Measurements from ENCODE around the gene SOST.

SOST gene

GRCh38 chr17:43737722-43738121 lies 20.9 kb downstream of the SOST start:
- H3K9me2 ChIP-seq (replicated peaks; ENCODE audit: insufficient read depth, low read length), result no peaks in the 10 kb centered on the region
- no peaks in the 10 kb centered on the region for H3F3A ChIP-seq (ENCODE audit: insufficient read depth)
- H3K27ac ChIP-seq (ENCODE audit: low read depth, low read length), result no peak overlapping the region
- no peak overlapping the region for H3K9ac ChIP-seq (ENCODE audit: low read length)
- no peak overlapping the region for H3K4me3 ChIP-seq (ENCODE audit: insufficient read depth, low read length, poor library complexity, severe bottlenecking)
- no peaks in the 10 kb centered on the region for H3K9me3 ChIP-seq (ENCODE audit: insufficient read depth, low read length)
- H3K79me2 ChIP-seq (ENCODE audit: insufficient read depth, low read length), result no peaks in the 10 kb centered on the region
- no peaks in the 10 kb centered on the region for H3K36me3 ChIP-seq (ENCODE audit: low read length)
- no peaks in the 10 kb centered on the region for H3K27me3 ChIP-seq (ENCODE audit: low read length)
- no peak overlapping the region for H2AFZ ChIP-seq (ENCODE audit: low read depth, low read length, severe bottlenecking)
- H3K4me2 ChIP-seq (ENCODE audit: low read depth, low read length, poor library complexity, severe bottlenecking), result no peak overlapping the region
- TF ChIP-seq, protein P1, sequence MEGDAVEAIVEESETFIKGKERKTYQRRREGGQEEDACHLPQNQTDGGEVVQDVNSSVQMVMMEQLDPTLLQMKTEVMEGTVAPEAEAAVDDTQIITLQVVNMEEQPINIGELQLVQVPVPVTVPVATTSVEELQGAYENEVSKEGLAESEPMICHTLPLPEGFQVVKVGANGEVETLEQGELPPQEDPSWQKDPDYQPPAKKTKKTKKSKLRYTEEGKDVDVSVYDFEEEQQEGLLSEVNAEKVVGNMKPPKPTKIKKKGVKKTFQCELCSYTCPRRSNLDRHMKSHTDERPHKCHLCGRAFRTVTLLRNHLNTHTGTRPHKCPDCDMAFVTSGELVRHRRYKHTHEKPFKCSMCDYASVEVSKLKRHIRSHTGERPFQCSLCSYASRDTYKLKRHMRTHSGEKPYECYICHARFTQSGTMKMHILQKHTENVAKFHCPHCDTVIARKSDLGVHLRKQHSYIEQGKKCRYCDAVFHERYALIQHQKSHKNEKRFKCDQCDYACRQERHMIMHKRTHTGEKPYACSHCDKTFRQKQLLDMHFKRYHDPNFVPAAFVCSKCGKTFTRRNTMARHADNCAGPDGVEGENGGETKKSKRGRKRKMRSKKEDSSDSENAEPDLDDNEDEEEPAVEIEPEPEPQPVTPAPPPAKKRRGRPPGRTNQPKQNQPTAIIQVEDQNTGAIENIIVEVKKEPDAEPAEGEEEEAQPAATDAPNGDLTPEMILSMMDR (IDR thresholded peaks at IDR 0.05; ENCODE audit: insufficient read depth, low read length, poor library complexity, severe bottlenecking), result no peak
- no peaks in the 10 kb centered on the region for H4K20me1 ChIP-seq (ENCODE audit: low read depth, low read length)

- Histone ChIP-seq H3K9ac (ENCODE audit: low read length) (no peak overlapping the region), H3F3A (ENCODE audit: insufficient read depth) (no peaks in the 10 kb centered on the region), H3K9me2 (replicated peaks; ENCODE audit: insufficient read depth, low read length) (no peaks in the 10 kb centered on the region), H3K4me2 (ENCODE audit: low read depth, low read length, poor library complexity, severe bottlenecking) (no peak overlapping the region), H3K79me2 (ENCODE audit: insufficient read depth, low read length) (no peaks in the 10 kb centered on the region), H3K27ac (ENCODE audit: low read depth, low read length) (no peak overlapping the region), H3K9me3 (ENCODE audit: insufficient read depth, low read length) (no peaks in the 10 kb centered on the region), H2AFZ (ENCODE audit: low read depth, low read length, severe bottlenecking) (no peak overlapping the region), H3K36me3 (ENCODE audit: low read length) (no peaks in the 10 kb centered on the region), H3K4me3 (ENCODE audit: insufficient read depth, low read length, poor library complexity, severe bottlenecking) (no peak overlapping the region), H4K20me1 (ENCODE audit: low read depth, low read length) (no peaks in the 10 kb centered on the region), H3K27me3 (ENCODE audit: low read length) (no peaks in the 10 kb centered on the region)
- TF ChIP-seq, protein P1 (IDR thresholded peaks at IDR 0.05; ENCODE audit: insufficient read depth, low read length, poor library complexity, severe bottlenecking), result no peak
- no peak for TF ChIP-seq EZH2phosphoT487 (conservative IDR thresholded peaks at IDR 0.05; ENCODE audit: low read length)
Observed at GRCh38 chr17:43736389-43736788, 22.2 kb downstream of the SOST start.

- no peaks in the 10 kb centered on the region for H3K9me3 ChIP-seq (ENCODE audit: insufficient read depth, low read length)
- H3F3A ChIP-seq (ENCODE audit: insufficient read depth), result no peaks in the 10 kb centered on the region
- no peak overlapping the region for H3K27ac ChIP-seq (ENCODE audit: low read depth, low read length)
- no peak overlapping the region for H2AFZ ChIP-seq (ENCODE audit: low read depth, low read length, severe bottlenecking)
- H3K9me2 ChIP-seq (replicated peaks; ENCODE audit: insufficient read depth, low read length), result no peaks in the 10 kb centered on the region
- no peaks in the 10 kb centered on the region for H3K27me3 ChIP-seq (ENCODE audit: low read length)
- no peak overlapping the region for H3K9ac ChIP-seq (ENCODE audit: low read length)
- TF ChIP-seq EZH2phosphoT487 (conservative IDR thresholded peaks at IDR 0.05; ENCODE audit: low read length), result no peak
- TF ChIP-seq, protein P1 (IDR thresholded peaks at IDR 0.05; ENCODE audit: insufficient read depth, low read length, poor library complexity, severe bottlenecking), result no peak
- no peak overlapping the region for H3K4me3 ChIP-seq (ENCODE audit: insufficient read depth, low read length, poor library complexity, severe bottlenecking)
- no peaks in the 10 kb centered on the region for H4K20me1 ChIP-seq (ENCODE audit: low read depth, low read length)
- no peaks in the 10 kb centered on the region for H3K79me2 ChIP-seq (ENCODE audit: insufficient read depth, low read length)
- H3K4me2 ChIP-seq (ENCODE audit: low read depth, low read length, poor library complexity, severe bottlenecking), result no peak overlapping the region
- H3K36me3 ChIP-seq (ENCODE audit: low read length), result no peaks in the 10 kb centered on the region
Observed at GRCh38 chr17:43734376-43734775, 24.2 kb downstream of the SOST start.

GRCh38 chr17:43733956-43734355 lies 24.6 kb downstream of the SOST start:
- Histone ChIP-seq H2AFZ (ENCODE audit: low read depth, low read length, severe bottlenecking) (no peak overlapping the region), H3K27ac (ENCODE audit: low read depth, low read length) (no peak overlapping the region), H3K9me3 (ENCODE audit: insufficient read depth, low read length) (no peaks in the 10 kb centered on the region), H3K36me3 (ENCODE audit: low read length) (no peaks in the 10 kb centered on the region), H3K9me2 (replicated peaks; ENCODE audit: insufficient read depth, low read length) (no peaks in the 10 kb centered on the region), H3K4me3 (ENCODE audit: insufficient read depth, low read length, poor library complexity, severe bottlenecking) (no peak overlapping the region), H3K27me3 (ENCODE audit: low read length) (no peaks in the 10 kb centered on the region), H3K4me2 (ENCODE audit: low read depth, low read length, poor library complexity, severe bottlenecking) (no peak overlapping the region), H4K20me1 (ENCODE audit: low read depth, low read length) (no peaks in the 10 kb centered on the region), H3K79me2 (ENCODE audit: insufficient read depth, low read length) (no peaks in the 10 kb centered on the region), H3K9ac (ENCODE audit: low read length) (no peak overlapping the region), H3F3A (ENCODE audit: insufficient read depth) (no peaks in the 10 kb centered on the region)
- no peak for TF ChIP-seq EZH2phosphoT487 (conservative IDR thresholded peaks at IDR 0.05; ENCODE audit: low read length)
